GM12878 (cell line): ENCODE measurements around the gene GOLIM4. TPM values are rescaled to one million over a fixed set of nuclear protein-coding genes. Genes with fewer than 3 reads are reported as not detected.

ENCODE experiments used
- ATAC-seq: fragments of 200-7000 bp; cut with Tn5 transposase; 3 replicates; pipeline ENCODE4 v1.9.1; 2020; ENCODE audit warnings: mild to moderate bottlenecking, moderate library complexity
- BruUV-seq: library from RNA; stranded (reverse); fragments of 400-500 nt; replicated peaks from 2 replicates; lab custom pipeline; 2021; lab: Mats Ljungman, UMichigan
- CTCF ChIA-PET: fragments of 300-600 bp; sonication (Branson Sonifier 250); formaldehyde crosslinking; extraction: SDS; loops from one replicate; lab custom pipeline; 2021; ENCODE audit warnings: inconsistent platforms; lab: Yijun Ruan, JAX
- POLR2A ChIA-PET: fragments of 350-600 bp; formaldehyde crosslinking; extraction: SDS; loops from one replicate; lab custom pipeline; 2021; ENCODE audit warnings: inconsistent platforms; lab: Charles Lee
- RAD21 ChIA-PET: fragments of 300-600 bp; sonication (Branson Sonifier 250); formaldehyde crosslinking; loops from one replicate; lab custom pipeline; 2023; ENCODE audit warnings: antibody characterized with exemption; ENCODE audit not compliant: unreplicated experiment; lab: Charles Lee
- SMC1A ChIA-PET: fragments of 300-600 bp; sonication (Branson Sonifier 250); formaldehyde crosslinking; loops from one replicate; lab custom pipeline; 2023; ENCODE audit not compliant: unreplicated experiment, uncharacterized antibody; lab: Charles Lee
- DNase-seq: peaks from one replicate; pipeline ENCODE4 v3.0.0-alpha.2; 2011; ENCODE audit warnings: low read depth, low spot score
- FAIRE-seq: peaks from 3 replicates; lab custom pipeline; 2011; peaks lifted over from hg19 to GRCh38; lab: Jason Lieb, UNC
- H2AFZ ChIP-seq: 2 replicates; pipeline ENCODE4 v1.6.0; 2011; ENCODE audit warnings: low read depth, low read length, control low read depth; ENCODE audit not compliant: control insufficient read depth
- H3K27ac ChIP-seq: 2 replicates; pipeline ENCODE4 v1.5.1; 2011; ENCODE audit warnings: control low read depth; ENCODE audit not compliant: control insufficient read depth, insufficient read depth
- H3K27me3 ChIP-seq, 2 experiments: replicated peaks in 1 of 2; 2 replicates each; pipeline versions ENCODE4 v1.6.0 to v1.6.1; 2011; ENCODE audit warnings: low read length in 1 of 2; ENCODE audit not compliant: control insufficient read depth in 2 of 2, insufficient read depth in 2 of 2
- H3K36me3 ChIP-seq, 2 experiments: 2 replicates each; pipeline ENCODE4 v1.5.1; 2011; ENCODE audit warnings: low read length in 1 of 2; ENCODE audit not compliant: control insufficient read depth in 2 of 2, insufficient read depth in 2 of 2
- H3K4me1 ChIP-seq: 2 replicates; pipeline ENCODE4 v1.6.1; 2011; ENCODE audit warnings: mild to moderate bottlenecking, low read length, moderate library complexity, mixed read lengths; ENCODE audit not compliant: control insufficient read depth, insufficient read depth
- H3K4me2 ChIP-seq: 2 replicates; pipeline ENCODE4 v1.6.0; 2011; ENCODE audit warnings: control low read depth; ENCODE audit not compliant: control insufficient read depth, insufficient read depth
- H3K4me3 ChIP-seq: fragments of 200-600 bp; sonication (generic); 2 replicates; pipeline ENCODE4 v1.5.1; 2016
- H3K79me2 ChIP-seq: 2 replicates; pipeline ENCODE4 v1.6.0; 2011; ENCODE audit warnings: low read length; ENCODE audit not compliant: control insufficient read depth, insufficient read depth
- H3K9ac ChIP-seq: 2 replicates; pipeline ENCODE4 v1.8.0; 2011; ENCODE audit warnings: low read length, control low read depth, mixed read lengths; ENCODE audit not compliant: control insufficient read depth, insufficient read depth
- H3K9me3 ChIP-seq: replicated peaks from 3 replicates; pipeline ENCODE4 v1.5.1; 2011; ENCODE audit warnings: mild to moderate bottlenecking, low read length; ENCODE audit not compliant: control insufficient read depth, insufficient read depth
- H4K20me1 ChIP-seq: 2 replicates; pipeline ENCODE4 v1.6.0; 2011; ENCODE audit not compliant: control insufficient read depth, insufficient read depth
- BCL3 ChIP-seq: IDR thresholded peaks from 2 replicates; pipeline ENCODE4 v1.6.1; 2011; ENCODE audit warnings: borderline replicate concordance, low read depth, mild to moderate bottlenecking, moderate library complexity, low read length; ENCODE audit not compliant: insufficient read depth, poor library complexity, severe bottlenecking
- EP300 ChIP-seq, 2 experiments: fragments of 150-350 bp in 1 of 2; IDR thresholded peaks; 2 replicates each; pipeline ENCODE4 v1.6.1; 2011 to 2012; ENCODE audit warnings: low read depth in 2 of 2, low read length in 2 of 2, borderline replicate concordance in 1 of 2, improper control_type of control experiment in 1 of 2, inconsistent platforms in 1 of 2; ENCODE audit not compliant: control insufficient read depth in 1 of 2
- FOS ChIP-seq: IDR thresholded peaks from 3 replicates; pipeline ENCODE4 v1.6.1; 2011; ENCODE audit warnings: borderline replicate concordance; ENCODE audit not compliant: insufficient read length; ENCODE audit errors: extremely low read depth
- FOXM1 ChIP-seq: IDR thresholded peaks from 2 replicates; pipeline ENCODE4 v1.6.1; 2012; ENCODE audit warnings: low read depth, mild to moderate bottlenecking, inconsistent platforms, low read length, moderate library complexity
- NR2F1 ChIP-seq: fragments of 450-650 bp; conservative IDR thresholded peaks from 2 replicates; pipeline ENCODE4 v1.6.1; 2017; ENCODE audit warnings: mild to moderate bottlenecking
- POLR2A ChIP-seq: IDR thresholded peaks from 2 replicates; pipeline ENCODE4 v1.6.1; 2011; ENCODE audit warnings: low read depth, mild to moderate bottlenecking, low read length
- RAD21 ChIP-seq: IDR thresholded peaks from 2 replicates; pipeline ENCODE4 v1.6.1; 2011; ENCODE audit warnings: mild to moderate bottlenecking, low read depth, low read length, moderate library complexity; ENCODE audit not compliant: insufficient read depth
- RUNX3 ChIP-seq: IDR thresholded peaks from 2 replicates; pipeline ENCODE4 v1.6.1; 2012; ENCODE audit warnings: low read length, inconsistent platforms
- SIX5 ChIP-seq: IDR thresholded peaks from 2 replicates; pipeline ENCODE4 v1.6.1; 2011; ENCODE audit warnings: mild to moderate bottlenecking, low read depth, low read length, moderate library complexity; ENCODE audit not compliant: severe bottlenecking
- WRNIP1 ChIP-seq: IDR thresholded peaks from 2 replicates; pipeline ENCODE4 v1.6.1; 2011; ENCODE audit warnings: low read depth, low read length, improper control_type of control experiment, borderline replicate concordance
- ZZZ3 ChIP-seq: IDR thresholded peaks from 2 replicates; pipeline ENCODE4 v1.6.1; 2011; ENCODE audit warnings: low read depth; ENCODE audit not compliant: control insufficient read depth, insufficient read length
- WGBS: methylation state at CpG from one replicate; pipeline ENCODE4 v1.1.6; 2016; ENCODE audit warnings: low lambda C conversion rate; ENCODE audit not compliant: insufficient replicate concordance, insufficient coverage; ENCODE audit errors: missing lambda C conversion rate; 5-methylcytosine and 5-hydroxymethylcytosine counted together
- in situ Hi-C: fragments of 300-500 bp; cut with MboI; formaldehyde crosslinking; loops from 9 replicates; pipeline ENCODE4 v1.14.3; 2018; ENCODE audit warnings: mixed read lengths
- intact Hi-C: fragments of 100-400 bp; cut with micrococcal nuclease; formaldehyde crosslinking; loops from one replicate; pipeline ENCODE4 v1.14.2; 2022; ENCODE audit not compliant: unreplicated experiment
- polyA plus RNA-seq, 11 experiments: library from polyadenylated mRNA; depleted of rRNA in 4 of 11; unstranded in 6 of 11; stranded (reverse) in 5 of 11; fragments of >200 nt; fragmentation: Nextera tagmentation in 4 of 11; fragmentation: Illumina TruSeq in 1 of 11; extraction: Ambion mirVana in 4 of 11; extraction: Trizol in 1 of 11; gene quantifications; 1 replicate in 1 of 11; 2 replicates in 10 of 11; pipeline versions ENCODE4 v1.2.1 to v1.2.3, GENCODE V29; 2011 to 2016; ENCODE audit warnings: inconsistent platforms in 2 of 11, missing spikeins in 2 of 11, low read depth in 1 of 11
- total RNA-seq, 4 experiments: library from RNA; depleted of rRNA in 3 of 4; stranded (reverse); fragments of >200 nt in 3 of 4; fragmentation: Illumina TruSeq in 1 of 4; extraction: Trizol in 1 of 4; gene quantifications; 2 replicates each; pipeline versions ENCODE4 v1.2.1 to v1.2.3, GENCODE V29; 2013 to 2021
- TF ChIP-seq, protein P1 (sequence below): IDR thresholded peaks from 2 replicates; pipeline ENCODE4 v1.6.1; 2011; ENCODE audit warnings: low read depth, mild to moderate bottlenecking, low read length, moderate library complexity, borderline replicate concordance; ENCODE audit errors: extremely low read depth
- TF ChIP-seq, protein P2 (sequence below): fragments of 450-650 bp; IDR thresholded peaks from 2 replicates; pipeline ENCODE4 v1.6.1; 2017; ENCODE audit warnings: mild to moderate bottlenecking

Gene GOLIM4
- total and polyA plus RNA-seq, 10 of the 15 experiments (the other 5 are each of a cell fraction or from before 2014, with no cell fraction given): 11.1 to 32.4 (median 19.3) TPM

GRCh38 chr3:168025076-168025475 lies 70.6 kb downstream of the GOLIM4 start (continued):
- TF ChIP-seq BCL3: no peak
- TF ChIP-seq, protein P1, sequence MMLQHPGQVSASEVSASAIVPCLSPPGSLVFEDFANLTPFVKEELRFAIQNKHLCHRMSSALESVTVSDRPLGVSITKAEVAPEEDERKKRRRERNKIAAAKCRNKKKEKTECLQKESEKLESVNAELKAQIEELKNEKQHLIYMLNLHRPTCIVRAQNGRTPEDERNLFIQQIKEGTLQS: no peak
- no peak for TF ChIP-seq NR2F1
- no peak for TF ChIP-seq WRNIP1
- no peak for TF ChIP-seq RAD21
- no peak for TF ChIP-seq ZZZ3

DNA sequence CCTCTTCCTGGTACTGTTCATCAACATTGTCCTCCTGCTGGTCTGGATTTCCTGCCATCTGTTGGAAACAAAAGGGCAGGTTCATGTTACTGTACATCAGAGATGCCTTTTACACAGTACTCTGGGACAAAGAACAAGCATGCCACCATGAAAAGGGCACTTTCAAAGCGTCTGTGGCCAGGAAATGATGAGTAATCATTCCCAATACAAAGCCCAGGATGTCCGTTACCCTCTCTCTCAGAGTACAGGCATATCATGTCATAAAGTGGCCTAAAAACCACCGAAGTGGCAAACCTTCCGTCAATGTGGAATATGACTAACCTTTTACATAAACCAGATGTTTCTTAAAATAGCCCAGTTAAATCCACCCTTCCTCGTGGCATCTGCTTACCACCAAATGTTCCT lies 71.2 kb downstream of the GOLIM4 start:
- BruUV-seq: no TSS peak
- H3K9ac ChIP-seq: no peak overlapping the region
- H3K79me2 ChIP-seq: no peaks in the 10 kb centered on the region
- H3K9me3 ChIP-seq: no peaks in the 10 kb centered on the region
- in situ Hi-C loops (no loop called here), intact Hi-C loops (no loop called here)
- FAIRE-seq: no peak
- ChIA-PET POLR2A (no interaction called here), CTCF (no interaction called here), SMC1A (no interaction called here), RAD21 (no interaction called here)
- no peak overlapping the region for H2AFZ ChIP-seq
- peak; percentile 21 for DNase-seq
- no peak overlapping the region for H3K27ac ChIP-seq
- no peaks in the 10 kb centered on the region for H4K20me1 ChIP-seq
- H3K4me2 ChIP-seq: no peak overlapping the region
- 73% methylated on average over 5 of the region's 5 CpGs for WGBS
- peak; percentile 74 for ATAC-seq
- no peaks in the 10 kb centered on the region for H3K27me3 ChIP-seq
- no peaks in the 10 kb centered on the region for H3K4me1 ChIP-seq
- H3K4me3 ChIP-seq: no peak overlapping the region
- peaks cover 7 to 11% of the 10 kb centered on the region in 2 experiments for H3K36me3 ChIP-seq
- TF ChIP-seq FOS: no peak
- no peak for TF ChIP-seq EP300 (IDR thresholded peaks at IDR 0.05; ENCODE audit: borderline replicate concordance in 1 of 2, control insufficient read depth in 1 of 2, low read depth in 2 of 2, low read length in 2 of 2)
- no peak for TF ChIP-seq POLR2A
- TF ChIP-seq SIX5: no peak
- TF ChIP-seq FOXM1: no peak
- TF ChIP-seq, protein P2, sequence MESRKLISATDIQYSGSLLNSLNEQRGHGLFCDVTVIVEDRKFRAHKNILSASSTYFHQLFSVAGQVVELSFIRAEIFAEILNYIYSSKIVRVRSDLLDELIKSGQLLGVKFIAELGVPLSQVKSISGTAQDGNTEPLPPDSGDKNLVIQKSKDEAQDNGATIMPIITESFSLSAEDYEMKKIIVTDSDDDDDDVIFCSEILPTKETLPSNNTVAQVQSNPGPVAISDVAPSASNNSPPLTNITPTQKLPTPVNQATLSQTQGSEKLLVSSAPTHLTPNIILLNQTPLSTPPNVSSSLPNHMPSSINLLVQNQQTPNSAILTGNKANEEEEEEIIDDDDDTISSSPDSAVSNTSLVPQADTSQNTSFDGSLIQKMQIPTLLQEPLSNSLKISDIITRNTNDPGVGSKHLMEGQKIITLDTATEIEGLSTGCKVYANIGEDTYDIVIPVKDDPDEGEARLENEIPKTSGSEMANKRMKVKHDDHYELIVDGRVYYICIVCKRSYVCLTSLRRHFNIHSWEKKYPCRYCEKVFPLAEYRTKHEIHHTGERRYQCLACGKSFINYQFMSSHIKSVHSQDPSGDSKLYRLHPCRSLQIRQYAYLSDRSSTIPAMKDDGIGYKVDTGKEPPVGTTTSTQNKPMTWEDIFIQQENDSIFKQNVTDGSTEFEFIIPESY: no peak
- peak; percentile 38; the same call in 1 of the 2 replicates for TF ChIP-seq RUNX3
